ENCODE data around the gene NLN. TPM values are rescaled to one million over a fixed set of nuclear protein-coding genes. Genes with fewer than 3 reads are reported as not detected.
A peak's percentile ranks its signal among the peaks of the same experiment; 100 is the strongest.

Gene NLN
- total and polyA plus RNA-seq, 5 experiments from 2014 or later: 2.3 to 7.2 (median 4.4) TPM

DNA sequence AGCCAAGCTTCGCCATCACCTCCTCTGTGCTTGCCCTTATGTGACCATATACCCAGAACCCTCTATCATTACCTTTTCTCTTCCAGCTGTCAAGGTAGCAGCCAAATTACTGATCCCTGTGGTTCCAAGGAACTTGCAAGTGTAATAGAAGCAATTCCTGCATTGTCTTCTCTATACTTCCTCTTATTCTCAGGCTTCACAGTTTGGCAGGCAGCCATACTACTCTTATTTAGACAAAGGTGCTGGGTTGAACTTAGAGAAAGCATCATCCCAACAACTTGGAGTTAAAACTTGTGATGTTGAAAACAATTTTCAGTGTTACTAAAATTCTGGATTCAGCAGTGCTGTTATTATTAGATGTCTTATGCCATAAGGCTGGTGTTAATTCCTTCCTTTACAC is 93.2 kb downstream of the NLN start:
- POLR2A ChIA-PET: no interaction called here
- DNase-seq (no peak), ATAC-seq (no peak)
- Mint-ChIP-seq H3K27me3 (no peaks in the 10 kb centered on the region), H3K4me3 (no peak overlapping the region), H3K36me3 (peaks cover 4 to 25% (median 22%) of the 10 kb centered on the region in 3 donors), H3K9me3 (no peaks in the 10 kb centered on the region), H3K4me1 (peaks cover 0 to 11% (median 4%) of the 10 kb centered on the region in 4 donors), H3K27ac (no peak overlapping the region)

DNA sequence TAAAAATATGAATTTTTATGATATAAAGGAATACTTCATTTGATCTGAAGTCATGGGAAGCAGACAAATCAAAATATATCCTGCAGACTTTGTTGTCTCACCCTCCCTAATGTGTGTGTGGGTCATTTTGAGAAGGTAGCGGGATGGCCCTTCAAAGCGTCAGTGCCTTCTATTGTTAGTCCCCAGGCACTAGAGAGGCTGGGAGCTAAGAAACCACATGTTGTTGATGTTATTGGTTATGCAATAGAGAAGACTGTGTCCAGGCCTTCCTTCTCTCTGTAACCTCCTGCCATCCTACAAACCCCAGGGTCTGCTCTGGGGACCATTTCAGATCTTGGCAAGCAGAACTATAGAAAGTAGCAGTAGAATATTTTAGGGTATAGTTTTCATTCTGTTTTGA is 94.7 kb downstream of the NLN start:
- Mint-ChIP-seq H3K36me3 (peaks cover 4 to 22% (median 14%) of the 10 kb centered on the region in 3 donors), H3K4me1 (peaks cover 0 to 11% (median 4%) of the 10 kb centered on the region in 4 donors), H3K9me3 (no peaks in the 10 kb centered on the region), H3K27me3 (no peaks in the 10 kb centered on the region), H3K4me3 (no peak overlapping the region), H3K27ac (no peak overlapping the region)
- no peak for ATAC-seq
- DNase-seq: no peak
- POLR2A ChIA-PET: no interaction called here

DNA sequence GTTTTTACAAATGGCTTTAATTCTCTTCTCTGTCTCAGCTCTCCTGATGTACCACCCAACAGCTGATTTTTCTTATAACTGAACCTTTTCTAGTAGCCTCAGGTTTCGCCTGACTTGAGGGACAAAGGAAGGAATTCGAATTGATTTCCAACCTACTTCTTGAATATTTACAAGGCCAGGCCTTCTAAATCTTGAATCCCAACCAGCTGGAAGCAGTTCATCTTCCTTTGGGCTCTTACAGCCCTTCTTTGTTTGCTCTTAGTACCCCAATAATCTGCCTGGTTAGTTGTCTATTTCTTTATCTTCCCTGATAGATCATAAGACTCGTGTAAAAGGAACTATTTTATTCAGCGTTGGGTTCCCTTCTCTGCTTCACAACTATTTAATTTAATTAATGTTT is 95.9 kb downstream of the NLN start:
- DNase-seq (no peak), ATAC-seq (no peak)
- POLR2A ChIA-PET: no interaction called here
- no peaks in the 10 kb centered on the region for H3K27me3 Mint-ChIP-seq
- peaks cover 4 to 20% (median 6%) of the 10 kb centered on the region in 3 donors for H3K36me3 Mint-ChIP-seq
- H3K9me3 Mint-ChIP-seq: no peaks in the 10 kb centered on the region
- peaks cover 0 to 12% (median 4%) of the 10 kb centered on the region in 4 donors for H3K4me1 Mint-ChIP-seq
- no peak overlapping the region for H3K4me3 Mint-ChIP-seq
- H3K27ac Mint-ChIP-seq: peak overlapping the region in 1 of 10 donors; percentile 51

DNA sequence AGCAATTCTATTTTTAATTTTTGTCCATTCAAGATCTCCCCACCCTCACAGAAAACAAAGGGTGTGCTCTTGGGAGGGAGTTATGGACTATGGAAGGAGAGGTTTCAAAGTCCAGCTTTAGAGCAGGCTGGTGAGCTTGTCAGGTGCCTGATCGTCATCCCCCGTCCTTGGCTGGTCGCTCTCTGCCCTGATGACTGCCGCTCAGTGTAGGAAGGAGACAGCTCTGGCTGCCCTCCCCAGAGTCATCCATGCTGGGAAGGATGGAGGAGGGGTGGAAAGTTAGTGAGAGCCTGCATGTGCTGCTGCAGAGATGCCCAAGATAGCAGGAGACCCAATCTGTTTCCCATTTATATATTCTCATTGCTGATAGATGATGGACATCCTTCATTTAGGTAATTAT is 96.6 kb downstream of the NLN start:
- H3K27ac Mint-ChIP-seq: peak overlapping the region in 1 of 10 donors; percentile 39
- peaks cover 0 to 18% (median 4%) of the 10 kb centered on the region in 3 donors for H3K36me3 Mint-ChIP-seq
- no peaks in the 10 kb centered on the region for H3K27me3 Mint-ChIP-seq
- no peak overlapping the region for H3K4me3 Mint-ChIP-seq
- POLR2A ChIA-PET: no interaction called here
- DNase-seq: no peak
- no peaks in the 10 kb centered on the region for H3K9me3 Mint-ChIP-seq
- peaks cover 0 to 12% (median 4%) of the 10 kb centered on the region in 4 donors for H3K4me1 Mint-ChIP-seq
- no peak for ATAC-seq

DNA sequence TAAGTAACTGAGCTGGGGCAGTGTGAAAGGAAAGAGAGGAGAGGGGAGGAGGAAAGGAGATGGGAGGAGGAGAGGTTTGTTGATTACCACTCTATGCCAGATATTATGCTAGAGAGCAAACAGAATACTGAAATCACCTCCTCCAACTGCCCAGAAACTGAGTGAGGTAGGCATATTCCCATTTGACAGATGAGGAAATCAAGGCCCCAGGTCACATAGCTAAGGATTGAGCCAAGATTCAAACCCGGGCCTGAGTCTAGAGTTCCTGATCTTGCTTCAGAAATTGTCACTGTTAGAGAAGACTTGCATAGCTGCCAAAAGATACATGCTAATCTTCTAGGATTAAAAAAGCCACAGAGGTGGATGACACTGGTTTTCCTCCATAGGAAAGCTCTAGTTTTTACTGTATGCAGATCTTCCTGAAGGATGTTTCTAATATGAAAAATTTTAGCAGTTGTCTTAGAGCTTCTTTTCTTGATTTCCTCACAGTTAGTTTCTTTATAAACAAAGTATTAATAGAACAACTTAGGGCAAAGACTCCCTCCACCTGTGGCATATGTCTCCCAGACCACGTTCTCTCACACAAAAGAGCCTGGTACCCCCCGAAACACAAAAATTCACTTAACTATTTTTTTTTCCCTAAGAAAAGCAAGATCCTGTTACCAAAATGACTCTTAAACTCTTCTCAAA is 97.4 kb downstream of the NLN start:
- Mint-ChIP-seq H3K4me1 (peaks cover 0 to 12% (median 4%) of the 10 kb centered on the region in 4 donors), H3K27me3 (no peaks in the 10 kb centered on the region), H3K27ac (peak overlapping the region in 2 of 10 donors; percentile 9 to 57), H3K4me3 (no peak overlapping the region), H3K9me3 (no peaks in the 10 kb centered on the region), H3K36me3 (peaks cover 0 to 16% (median under 1%) of the 10 kb centered on the region in 3 donors)
- DNase-seq: no peak
- POLR2A ChIA-PET: interaction anchor here (0.6 kb wide), 1 partner anchor 12 kb away, joined by 5 read pairs; no protein-coding TSS in a partner anchor
- no peak for ATAC-seq

DNA sequence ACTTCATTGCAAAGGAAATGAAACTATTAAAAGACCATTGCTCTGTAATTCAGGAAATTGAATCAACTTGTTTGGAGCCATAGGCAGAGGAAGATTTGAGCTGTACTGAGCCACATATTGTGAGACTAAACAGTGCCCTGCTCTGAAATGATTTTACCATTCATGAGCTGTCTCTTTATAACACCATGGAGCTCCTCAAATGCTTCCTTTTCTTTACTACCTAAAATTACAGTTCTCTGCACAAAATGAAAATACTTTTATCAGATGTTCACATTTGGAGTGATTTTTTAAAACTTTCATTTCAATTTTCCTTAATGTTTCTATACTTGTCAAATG is 97.9 kb downstream of the NLN start:
- no peak for DNase-seq
- Mint-ChIP-seq H3K36me3 (peaks cover 0 to 15% (median 0%) of the 10 kb centered on the region in 3 donors), H3K27me3 (no peaks in the 10 kb centered on the region), H3K4me1 (peaks cover 0 to 12% (median 4%) of the 10 kb centered on the region in 4 donors), H3K4me3 (no peak overlapping the region), H3K9me3 (no peaks in the 10 kb centered on the region), H3K27ac (peak overlapping the region in 1 of 10 donors; percentile 9)
- ATAC-seq: no peak
- POLR2A ChIA-PET: no interaction called here

DNA sequence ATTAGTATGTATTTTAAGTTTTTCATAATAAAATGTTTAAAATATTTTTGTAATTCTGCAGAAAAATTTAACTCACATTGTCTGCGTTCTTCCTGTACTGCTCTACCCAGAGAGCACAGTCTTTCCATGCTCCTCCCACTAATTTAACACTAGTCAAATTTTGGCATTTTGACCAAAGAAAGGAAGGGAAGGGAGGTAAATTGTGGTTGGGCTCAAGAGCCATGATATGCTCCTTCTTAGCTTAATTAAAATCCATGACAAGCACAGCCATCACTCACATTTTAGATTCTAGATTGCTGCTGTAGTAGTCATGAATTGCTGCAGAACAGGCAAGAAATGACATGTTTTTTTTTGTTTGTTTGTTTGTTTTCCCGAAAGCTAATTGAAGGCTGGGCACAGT is 98.4 kb downstream of the NLN start:
- Mint-ChIP-seq H3K4me3 (no peak overlapping the region), H3K4me1 (peaks cover 0 to 14% (median 6%) of the 10 kb centered on the region in 4 donors)

DNA sequence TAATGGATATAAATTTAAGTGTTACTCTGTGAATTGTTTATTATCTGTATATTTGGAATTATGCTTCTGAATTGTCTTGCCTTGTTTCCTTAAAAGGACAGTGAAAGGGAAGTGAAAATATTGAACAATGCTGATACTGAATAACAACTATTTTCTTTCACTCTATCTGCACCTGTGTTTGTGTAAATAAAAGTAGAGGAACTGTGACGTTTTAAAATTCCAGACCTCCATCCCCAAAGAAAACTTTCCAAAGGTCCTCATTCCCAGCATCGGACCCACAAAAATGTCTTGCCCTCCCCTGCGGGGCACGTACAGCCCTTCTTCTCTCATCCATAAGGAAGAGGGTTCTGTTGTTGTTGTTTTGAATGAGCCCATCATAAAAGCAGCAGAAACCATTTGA is 100.0 kb downstream of the NLN start:
- Mint-ChIP-seq H3K9me3 (no peaks in the 10 kb centered on the region), H3K36me3 (peaks cover 0 to 8% (median 0%) of the 10 kb centered on the region in 3 donors), H3K27ac (no peak overlapping the region), H3K4me1 (peaks cover 0 to 26% (median 14%) of the 10 kb centered on the region in 4 donors), H3K4me3 (no peak overlapping the region), H3K27me3 (no peaks in the 10 kb centered on the region)
- DNase-seq (no peak), ATAC-seq (no peak)
- POLR2A ChIA-PET: no interaction called here

More for the DNA sequence above, 98.4 kb downstream of the NLN start:
- Mint-ChIP-seq H3K9me3 (no peaks in the 10 kb centered on the region), H3K27me3 (no peaks in the 10 kb centered on the region), H3K36me3 (peaks cover 0 to 10% (median 0%) of the 10 kb centered on the region in 3 donors), H3K27ac (no peak overlapping the region)
- POLR2A ChIA-PET: no interaction called here
- DNase-seq (no peak), ATAC-seq (no peak)

DNA sequence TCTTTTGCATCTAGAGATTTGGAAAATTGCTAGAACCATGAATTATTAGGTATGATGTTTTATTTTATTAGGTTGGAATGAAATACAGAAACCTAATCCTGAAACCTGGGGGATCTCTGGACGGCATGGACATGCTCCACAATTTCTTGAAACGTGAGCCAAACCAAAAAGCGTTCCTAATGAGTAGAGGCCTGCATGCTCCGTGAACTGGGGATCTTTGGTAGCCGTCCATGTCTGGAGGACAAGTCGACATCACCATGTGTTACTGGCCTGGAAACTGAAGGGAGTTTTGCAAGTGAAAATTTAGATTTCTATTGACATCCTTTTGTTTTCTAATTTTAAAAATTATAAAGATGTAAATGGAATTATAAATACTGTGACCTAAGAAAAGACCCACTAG is 100.7 kb downstream of the NLN start:
- Mint-ChIP-seq H3K27me3 (no peaks in the 10 kb centered on the region), H3K36me3 (peaks cover 0 to 8% (median 0%) of the 10 kb centered on the region in 3 donors), H3K27ac (no peak overlapping the region), H3K9me3 (no peaks in the 10 kb centered on the region), H3K4me3 (no peak overlapping the region), H3K4me1 (peaks cover 0 to 26% (median 14%) of the 10 kb centered on the region in 4 donors)
- ATAC-seq: no peak
- DNase-seq: no peak
- POLR2A ChIA-PET: no interaction called here

DNA sequence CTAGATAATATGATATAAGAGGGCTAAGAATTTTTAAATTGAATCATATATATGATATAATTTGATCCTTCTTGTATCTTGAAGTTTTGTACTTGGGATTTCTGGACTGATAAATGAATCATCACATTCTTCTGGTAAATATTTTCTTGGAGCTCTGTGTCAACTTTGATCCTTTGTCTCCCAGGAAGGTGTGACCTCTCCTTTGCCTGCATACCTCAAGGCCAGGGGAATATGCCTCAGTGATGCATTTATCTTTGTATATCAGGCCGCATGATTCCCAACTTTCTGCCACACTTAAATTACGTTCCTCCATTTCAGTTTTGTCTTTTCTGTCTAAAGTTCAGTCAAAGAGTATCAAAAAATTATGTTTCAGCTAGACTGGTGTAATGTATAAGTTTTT is 101.2 kb downstream of the NLN start:
- Mint-ChIP-seq H3K27me3 (no peaks in the 10 kb centered on the region), H3K9me3 (no peaks in the 10 kb centered on the region), H3K4me3 (no peak overlapping the region), H3K4me1 (peaks cover 0 to 26% (median 14%) of the 10 kb centered on the region in 4 donors), H3K27ac (peak overlapping the region in 1 of 10 donors; percentile 47), H3K36me3 (peaks cover 0 to 8% (median 0%) of the 10 kb centered on the region in 3 donors)
- DNase-seq: no peak
- POLR2A ChIA-PET: no interaction called here
- ATAC-seq: no peak

DNA sequence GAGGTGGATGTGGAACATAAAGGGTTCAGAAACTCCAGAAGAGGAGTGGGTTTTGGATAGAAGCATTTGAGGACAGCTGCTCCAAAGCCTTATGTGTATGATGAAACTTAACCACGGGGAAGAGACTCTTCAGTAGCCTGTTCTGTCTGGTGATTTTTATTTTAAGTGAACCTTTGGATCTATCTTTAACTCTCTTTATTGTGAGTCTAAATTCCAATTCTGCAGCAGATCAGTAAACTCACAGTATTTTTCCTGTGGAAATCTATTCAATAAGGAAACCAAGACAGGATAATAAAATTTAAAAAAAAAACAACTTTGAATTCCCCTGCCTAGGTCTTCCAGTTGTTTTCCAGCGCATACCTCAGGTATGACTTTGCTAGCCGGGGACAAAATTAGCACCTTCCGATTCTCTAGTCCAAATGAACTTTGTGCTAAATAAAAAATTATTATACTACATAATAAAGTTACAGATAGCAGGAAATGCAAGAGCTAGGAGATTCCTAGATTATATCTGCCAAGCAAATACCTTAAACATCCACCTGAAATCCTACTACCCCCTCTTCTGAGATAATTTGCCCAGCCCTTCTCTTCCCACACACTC is 101.9 kb downstream of the NLN start:
- Mint-ChIP-seq H3K4me1 (peaks cover 0 to 26% (median 14%) of the 10 kb centered on the region in 4 donors), H3K27ac (no peak overlapping the region), H3K4me3 (no peak overlapping the region), H3K27me3 (no peaks in the 10 kb centered on the region), H3K9me3 (no peaks in the 10 kb centered on the region), H3K36me3 (peaks cover 0 to 8% (median 0%) of the 10 kb centered on the region in 3 donors)
- ATAC-seq (no peak), DNase-seq (no peak)
- POLR2A ChIA-PET: no interaction called here

DNA sequence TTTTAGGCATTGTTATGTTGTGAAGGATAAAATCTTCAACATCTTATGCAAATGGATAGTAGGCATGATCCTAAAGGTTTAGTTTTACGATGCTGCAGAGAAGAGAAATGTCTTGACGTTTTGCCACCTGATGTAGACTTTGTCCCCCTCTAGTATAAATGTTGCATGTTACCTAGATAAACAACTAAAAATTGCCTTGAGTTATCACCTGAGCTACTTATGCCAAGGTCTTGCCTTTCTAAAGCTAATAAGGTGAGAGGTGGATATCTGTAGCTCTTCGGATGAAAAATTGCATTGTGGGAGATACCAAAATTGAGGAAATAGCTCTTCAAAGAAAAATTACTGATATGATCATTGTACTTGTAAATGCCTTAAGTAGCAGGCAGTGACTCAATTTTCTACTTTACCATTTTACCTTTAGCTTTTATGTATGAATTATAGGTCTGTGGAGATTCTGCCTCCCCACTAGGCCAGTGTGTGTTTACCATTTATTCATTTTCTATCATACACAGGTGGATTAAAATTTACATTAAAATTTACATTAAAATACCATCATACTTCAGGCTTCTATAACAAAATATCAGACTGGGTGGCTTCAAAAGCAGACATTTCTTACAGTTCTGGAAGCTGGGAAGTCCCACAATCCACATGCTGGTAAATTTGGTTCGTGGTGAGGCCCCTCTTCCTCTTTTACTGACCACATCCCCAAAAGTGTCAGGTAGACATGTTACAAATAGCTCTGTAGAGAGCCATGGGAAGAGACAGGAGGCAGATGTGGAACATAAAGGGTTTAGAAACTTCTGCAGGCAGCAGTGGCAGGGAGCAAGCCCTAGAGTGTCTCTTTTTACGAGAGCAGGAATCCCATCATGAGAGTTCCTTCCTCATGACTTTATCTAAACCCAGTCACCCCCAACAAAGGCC is 103.7 kb downstream of the NLN start:
- H3K27me3 Mint-ChIP-seq: no peaks in the 10 kb centered on the region
- H3K4me1 Mint-ChIP-seq: peaks cover 0 to 19% (median 10%) of the 10 kb centered on the region in 4 donors
- peak overlapping the region in 3 of 10 donors; percentile 23 to 42 (median 31) for H3K27ac Mint-ChIP-seq
- ATAC-seq: peak in 1 of 2 donors; percentile 14
- H3K36me3 Mint-ChIP-seq: peaks cover 0 to 8% (median 0%) of the 10 kb centered on the region in 3 donors
- POLR2A ChIA-PET: no interaction called here
- no peaks in the 10 kb centered on the region for H3K9me3 Mint-ChIP-seq
- no peak for DNase-seq
- no peak overlapping the region for H3K4me3 Mint-ChIP-seq
